Uterus (tissue), 4 donors: Measurements from ENCODE around the gene AMIGO3. TPM values are rescaled to one million over a fixed set of nuclear protein-coding genes. Genes with fewer than 3 reads are reported as not detected.

Experiments used
- DNase-seq, 2 donors: peaks; one replicate each; pipeline ENCODE4 v3.0.0-alpha.2; 2019 to 2020
- H3K27ac ChIP-seq, 2 donors: fragments of 200-600 bp; sonication (generic); 1 replicate in 1 of 2; 2 replicates in 1 of 2; pipeline ENCODE4 v1.5.1; 2016 to 2018
- H3K27me3 ChIP-seq, 2 donors: fragments of 200-600 bp; sonication (generic); one replicate each; pipeline ENCODE4 v1.5.1; 2018 to 2019; ENCODE audit warnings: control low read depth in 1 of 2
- H3K36me3 ChIP-seq, 2 donors: fragments of 200-600 bp; sonication (generic); one replicate each; pipeline ENCODE4 v1.5.1; 2019; ENCODE audit warnings: control low read depth in 1 of 2
- H3K4me1 ChIP-seq, 2 donors: fragments of 200-600 bp; sonication (generic); one replicate each; pipeline ENCODE4 v1.5.1; 2018 to 2019; ENCODE audit warnings: control low read depth in 1 of 2
- H3K4me3 ChIP-seq, 2 donors: fragments of 200-600 bp; sonication (generic); 1 replicate in 1 of 2; 2 replicates in 1 of 2; pipeline ENCODE4 v1.5.1; 2018 to 2019; ENCODE audit warnings: mild to moderate bottlenecking in 1 of 2
- H3K9me3 ChIP-seq, 2 donors: fragments of 200-600 bp; sonication (generic); one replicate each; pipeline ENCODE4 v1.5.1; 2019; ENCODE audit warnings: control low read depth in 1 of 2
- POLR2A ChIP-seq, 2 donors: fragments of 450-650 bp; IDR thresholded peaks; one replicate each; pipeline ENCODE4 v1.6.1; 2016; ENCODE audit warnings: antibody characterized with exemption in 2 of 2, mild to moderate bottlenecking in 1 of 2, moderate library complexity in 1 of 2
- intact Hi-C: fragments of 100-400 bp; cut with DNase I; formaldehyde crosslinking; loops from one replicate; pipeline ENCODE4 v1.15.1; 2023; ENCODE audit warnings: low total_unique reads
- total RNA-seq, 4 donors: library from RNA; depleted of rRNA in 3 of 4; stranded (reverse); fragments of >200 nt in 3 of 4; gene quantifications; one replicate each; pipeline versions ENCODE4 v1.1.0 to v1.2.4, GENCODE V29; 2014 to 2023
- TF ChIP-seq, protein P1 (sequence below), 4 experiments: fragments of 200-600 bp in 2 of 4; fragments of 450-650 bp in 2 of 4; sonication (generic) in 2 of 4; IDR thresholded peaks; one replicate each; pipeline ENCODE4 v1.5.1; 2016 to 2019; ENCODE audit warnings: antibody characterized with exemption in 4 of 4, mild to moderate bottlenecking in 2 of 4, moderate library complexity in 1 of 4
- donor health status: DM: yes; HTN: yes; CAD: no.

The AMIGO3 gene
- total RNA-seq, 4 donors from 2014 or later, result not detected

DNA sequence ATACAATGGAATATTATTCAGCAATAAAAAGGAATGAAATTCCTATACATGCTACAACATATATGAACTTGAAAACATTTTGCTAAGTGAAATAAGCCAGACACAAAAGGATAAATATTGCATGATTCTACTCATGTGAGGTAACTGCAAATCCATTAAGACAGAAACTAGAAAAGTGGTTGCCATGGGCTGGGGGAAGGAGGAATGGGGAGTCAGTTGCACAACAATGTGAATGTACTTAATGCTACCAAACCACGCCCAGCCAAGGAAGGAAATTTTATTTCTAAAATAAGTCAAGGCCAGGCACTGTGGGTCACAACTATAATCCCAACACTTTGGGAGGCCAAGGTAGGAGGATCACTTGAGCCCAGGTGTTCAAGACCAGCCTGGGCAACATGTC, 14.1 kb upstream of the AMIGO3 start:
- H3K9me3 ChIP-seq, result no peaks in the 10 kb centered on the region
- no peak overlapping the region for H3K27ac ChIP-seq
- no peak for TF ChIP-seq POLR2A (IDR thresholded peaks at IDR 0.05)
- TF ChIP-seq, protein P1, sequence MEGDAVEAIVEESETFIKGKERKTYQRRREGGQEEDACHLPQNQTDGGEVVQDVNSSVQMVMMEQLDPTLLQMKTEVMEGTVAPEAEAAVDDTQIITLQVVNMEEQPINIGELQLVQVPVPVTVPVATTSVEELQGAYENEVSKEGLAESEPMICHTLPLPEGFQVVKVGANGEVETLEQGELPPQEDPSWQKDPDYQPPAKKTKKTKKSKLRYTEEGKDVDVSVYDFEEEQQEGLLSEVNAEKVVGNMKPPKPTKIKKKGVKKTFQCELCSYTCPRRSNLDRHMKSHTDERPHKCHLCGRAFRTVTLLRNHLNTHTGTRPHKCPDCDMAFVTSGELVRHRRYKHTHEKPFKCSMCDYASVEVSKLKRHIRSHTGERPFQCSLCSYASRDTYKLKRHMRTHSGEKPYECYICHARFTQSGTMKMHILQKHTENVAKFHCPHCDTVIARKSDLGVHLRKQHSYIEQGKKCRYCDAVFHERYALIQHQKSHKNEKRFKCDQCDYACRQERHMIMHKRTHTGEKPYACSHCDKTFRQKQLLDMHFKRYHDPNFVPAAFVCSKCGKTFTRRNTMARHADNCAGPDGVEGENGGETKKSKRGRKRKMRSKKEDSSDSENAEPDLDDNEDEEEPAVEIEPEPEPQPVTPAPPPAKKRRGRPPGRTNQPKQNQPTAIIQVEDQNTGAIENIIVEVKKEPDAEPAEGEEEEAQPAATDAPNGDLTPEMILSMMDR (IDR thresholded peaks at IDR 0.05), result no peak
- intact Hi-C loops, result no loop called here
- no peaks in the 10 kb centered on the region for H3K36me3 ChIP-seq
- no peak for DNase-seq
- H3K4me3 ChIP-seq, result no peak overlapping the region
- H3K4me1 ChIP-seq, result no peaks in the 10 kb centered on the region
- H3K27me3 ChIP-seq, result no peaks in the 10 kb centered on the region

DNA sequence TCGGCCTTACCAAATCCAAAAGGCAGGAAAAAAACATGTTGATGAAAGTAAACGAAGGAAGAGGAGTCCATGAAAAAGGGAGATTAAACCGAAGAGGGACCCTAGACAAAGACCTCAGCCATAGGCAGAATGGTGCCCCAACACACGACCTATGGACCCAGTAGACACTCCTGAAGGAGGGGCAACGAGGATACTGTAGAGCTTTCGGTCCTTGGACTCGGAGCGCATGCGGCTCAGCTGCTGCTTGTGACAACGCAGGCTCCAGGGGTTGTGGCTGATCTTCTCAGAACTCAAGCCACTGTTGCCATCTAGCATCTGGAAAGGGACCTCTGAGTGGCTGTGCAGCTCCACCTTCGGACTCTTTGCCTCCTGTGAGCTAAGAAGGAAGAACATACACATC, 13.1 kb upstream of the AMIGO3 start:
- intact Hi-C loops, result no loop called here
- Histone ChIP-seq H3K36me3 (no peaks in the 10 kb centered on the region), H3K27me3 (no peaks in the 10 kb centered on the region), H3K4me1 (no peaks in the 10 kb centered on the region), H3K9me3 (no peaks in the 10 kb centered on the region), H3K27ac (no peak overlapping the region), H3K4me3 (no peak overlapping the region)
- TF ChIP-seq POLR2A (IDR thresholded peaks at IDR 0.05), result no peak
- TF ChIP-seq, protein P1 (IDR thresholded peaks at IDR 0.05), result no peak
- no peak for DNase-seq

- TF ChIP-seq, protein P1 (IDR thresholded peaks at IDR 0.05), result no peak
- no peak for TF ChIP-seq POLR2A (IDR thresholded peaks at IDR 0.05)
- Histone ChIP-seq H3K36me3 (no peaks in the 10 kb centered on the region), H3K27ac (no peak overlapping the region), H3K27me3 (no peaks in the 10 kb centered on the region), H3K9me3 (no peaks in the 10 kb centered on the region), H3K4me1 (no peaks in the 10 kb centered on the region), H3K4me3 (no peak overlapping the region)
- intact Hi-C loops, result no loop called here
- DNase-seq, result no peak
These were observed 10.6 kb upstream of the AMIGO3 start for GRCh38 chr3:49729966-49730609.

GRCh38 chr3:49727924-49728361, 8.5 kb upstream of the AMIGO3 start:
- H3K4me1 ChIP-seq, result peaks cover 0 to 5% of the 10 kb centered on the region in 2 donors
- H3K4me3 ChIP-seq, result no peak overlapping the region
- H3K36me3 ChIP-seq, result no peaks in the 10 kb centered on the region
- TF ChIP-seq POLR2A (IDR thresholded peaks at IDR 0.05), result no peak
- TF ChIP-seq, protein P1 (IDR thresholded peaks at IDR 0.05), result no peak
- no peak for DNase-seq
- intact Hi-C loops, result no loop called here
- H3K9me3 ChIP-seq, result no peaks in the 10 kb centered on the region
- no peaks in the 10 kb centered on the region for H3K27me3 ChIP-seq
- H3K27ac ChIP-seq, result no peak overlapping the region

GRCh38 chr3:49727154-49727923, 7.9 kb upstream of the AMIGO3 start:
- H3K36me3 ChIP-seq, result no peaks in the 10 kb centered on the region
- no peak overlapping the region for H3K4me3 ChIP-seq
- no peak for DNase-seq
- TF ChIP-seq, protein P1 (IDR thresholded peaks at IDR 0.05), result no peak
- no peak for TF ChIP-seq POLR2A (IDR thresholded peaks at IDR 0.05)
- no peaks in the 10 kb centered on the region for H3K27me3 ChIP-seq
- no peaks in the 10 kb centered on the region for H3K9me3 ChIP-seq
- intact Hi-C loops, result no loop called here
- H3K27ac ChIP-seq, result no peak overlapping the region
- H3K4me1 ChIP-seq, result peaks cover 0 to 11% of the 10 kb centered on the region in 2 donors
